SK-N-MC (cell line): ENCODE measurements around the gene KIRREL1.

ENCODE experiments used
- EZH2 ChIP-seq: fragments of 200-600 bp; sonication (generic); IDR thresholded peaks from one replicate; pipeline ENCODE4 v1.6.1; 2017; ENCODE audit warnings: antibody characterized with exemption
- FOXP2 ChIP-seq: optimal IDR thresholded peaks from 2 replicates; pipeline ENCODE3; 2011; ENCODE audit warnings: mild to moderate bottlenecking, moderate library complexity; ENCODE audit not compliant: insufficient read depth; ENCODE audit errors: extremely low read length, control extremely low read depth
- POLR2AphosphoS5 ChIP-seq: IDR thresholded peaks from 2 replicates; pipeline ENCODE4 v1.6.1; 2012; ENCODE audit warnings: mild to moderate bottlenecking, low read depth, low read length, borderline replicate concordance

- TF ChIP-seq FOXP2 (no peak), EZH2 (no peak), POLR2AphosphoS5 (no peak)
Measured at GRCh38 chr1:158076441-158076840, 83.0 kb downstream of the KIRREL1 start.
